SK-N-MC (cell line): ENCODE results near the gene IL2RG.

ENCODE experiments used
- EZH2 ChIP-seq: fragments of 200-600 bp; sonication (generic); IDR thresholded peaks from one replicate; pipeline ENCODE4 v1.6.1; 2017; ENCODE audit warnings: antibody characterized with exemption
- FOXP2 ChIP-seq: optimal IDR thresholded peaks from 2 replicates; pipeline ENCODE3; 2011; ENCODE audit warnings: mild to moderate bottlenecking, moderate library complexity; ENCODE audit not compliant: insufficient read depth; ENCODE audit errors: extremely low read length, control extremely low read depth
- POLR2AphosphoS5 ChIP-seq: IDR thresholded peaks from 2 replicates; pipeline ENCODE4 v1.6.1; 2012; ENCODE audit warnings: mild to moderate bottlenecking, low read depth, low read length, borderline replicate concordance

GRCh38 chrX:71067712-71068043, 43.7 kb downstream of the IL2RG start:
- TF ChIP-seq EZH2 = no peak
- no peak for TF ChIP-seq POLR2AphosphoS5
- no peak for TF ChIP-seq FOXP2
